HepG2 (cell line): ENCODE measurements around the gene RBFOX1. TPM values are rescaled to one million over a fixed set of nuclear protein-coding genes. Genes with fewer than 3 reads are reported as not detected.

Source experiments
- ATAC-seq: fragments of 200-7000 bp; cut with Tn5 transposase; 3 replicates; pipeline ENCODE4 v1.9.1; 2020; ENCODE audit warnings: mild to moderate bottlenecking, moderate library complexity
- BruUV-seq: library from RNA; stranded (reverse); fragments of 400-500 nt; replicated peaks from 2 replicates; lab custom pipeline; 2021; lab: Mats Ljungman, UMichigan
- CTCF ChIA-PET: fragments of 300-600 bp; formaldehyde crosslinking; extraction: SDS; loops from one replicate; lab custom pipeline; 2021; ENCODE audit warnings: low total read pairs, inconsistent platforms, low intra/inter-chr PET ratio; lab: Yijun Ruan, JAX
- POLR2A ChIA-PET: fragments of 350-600 bp; sonication (Branson Sonifier 250); formaldehyde crosslinking; loops from one replicate; lab custom pipeline; 2020; ENCODE audit warnings: antibody characterized with exemption, inconsistent platforms; lab: Yijun Ruan, JAX
- DNase-seq: peaks from one replicate; pipeline ENCODE4 v3.0.0-alpha.2; 2015; ENCODE audit warnings: low spot score
- FAIRE-seq: peaks from 3 replicates; lab custom pipeline; 2011; peaks lifted over from hg19 to GRCh38; lab: Jason Lieb, UNC
- H2AFZ ChIP-seq: one replicate; pipeline ENCODE4 v1.6.1; 2011; ENCODE audit warnings: low read length, inconsistent platforms
- H3K27ac ChIP-seq: fragments of 300-600 bp; 3 replicates; pipeline ENCODE4 v1.8.0; 2011; ENCODE audit warnings: mixed run types, mild to moderate bottlenecking, mixed read lengths, low read length, inconsistent platforms; ENCODE audit not compliant: insufficient read depth; ENCODE audit errors: extremely low read length
- H3K27me3 ChIP-seq, 2 experiments: fragments of 200-600 bp in 1 of 2; 2 replicates in 1 of 2; 3 replicates in 1 of 2; pipeline versions ENCODE4 v1.6.0 to v1.8.0; 2011; ENCODE audit warnings: low read length in 2 of 2, mild to moderate bottlenecking in 2 of 2, moderate library complexity in 2 of 2, inconsistent platforms in 1 of 2; ENCODE audit not compliant: insufficient read depth in 2 of 2, control insufficient read depth in 1 of 2
- H3K36me3 ChIP-seq, 2 experiments: fragments of 200-600 bp in 1 of 2; replicated peaks in 1 of 2; 2 replicates in 1 of 2; 3 replicates in 1 of 2; pipeline versions ENCODE4 v1.5.1 to v1.8.0; 2011; ENCODE audit warnings: low read length in 2 of 2, inconsistent platforms in 1 of 2; ENCODE audit not compliant: insufficient read depth in 2 of 2, control insufficient read depth in 1 of 2
- H3K4me1 ChIP-seq: 2 replicates; pipeline ENCODE4 v1.5.1; 2012; ENCODE audit warnings: low read length, inconsistent platforms; ENCODE audit not compliant: insufficient read depth
- H3K4me2 ChIP-seq: 2 replicates; pipeline ENCODE4 v1.6.0; 2011; ENCODE audit warnings: low read depth, low read length, inconsistent platforms
- H3K4me3 ChIP-seq, 3 experiments: fragments of 200-600 bp in 1 of 3; sonication (generic), shearing (Covaris generic) in 1 of 3; replicated peaks in 1 of 3; 2 replicates each; pipeline ENCODE4 v1.5.1; 2011 to 2016; ENCODE audit warnings: low read length in 3 of 3, inconsistent platforms in 2 of 3, low read depth in 2 of 3, mild to moderate bottlenecking in 2 of 3, control low read depth in 1 of 3, mixed read lengths in 1 of 3; ENCODE audit not compliant: insufficient read depth in 1 of 3
- H3K79me2 ChIP-seq: one replicate; pipeline ENCODE4 v1.6.1; 2011; ENCODE audit warnings: low read length, inconsistent platforms; ENCODE audit not compliant: insufficient read depth
- H3K9ac ChIP-seq: 2 replicates; pipeline ENCODE4 v1.6.0; 2011; ENCODE audit warnings: mild to moderate bottlenecking, low read depth, low read length, inconsistent platforms; ENCODE audit not compliant: insufficient read depth
- H3K9me3 ChIP-seq: 2 replicates; pipeline ENCODE4 v1.5.1; 2012; ENCODE audit warnings: mild to moderate bottlenecking, low read length
- H4K20me1 ChIP-seq: 2 replicates; pipeline ENCODE4 v1.6.0; 2011; ENCODE audit warnings: inconsistent platforms, mild to moderate bottlenecking, low read length, moderate library complexity; ENCODE audit not compliant: insufficient read depth
- ZEB1 ChIP-seq: IDR thresholded peaks from 2 replicates; pipeline ENCODE4 v1.6.1; 2012; ENCODE audit warnings: mild to moderate bottlenecking, low read depth, inconsistent platforms; ENCODE audit not compliant: insufficient replicate concordance
- ZNF569 ChIP-seq: sonication (generic); formaldehyde crosslinking; IDR thresholded peaks from 2 replicates; pipeline ENCODE4 v1.5.0; 2020; ENCODE audit warnings: mild to moderate bottlenecking, missing genetic modification reagents, moderate library complexity, borderline replicate concordance
- ZNF761 ChIP-seq: sonication (generic); formaldehyde crosslinking; conservative IDR thresholded peaks from 2 replicates; pipeline ENCODE4 v1.4.0; 2020; ENCODE audit warnings: mild to moderate bottlenecking, missing genetic modification reagents
- WGBS: methylation state at CpG from one replicate; pipeline ENCODE4 v1.1.6; 2017; ENCODE audit warnings: low lambda C conversion rate; 5-methylcytosine and 5-hydroxymethylcytosine counted together
- in situ Hi-C: cut with HindIII; loops from 2 replicates; pipeline ENCODE4 v1.10.0; 2017; ENCODE audit warnings: low pct_unique_long_range_greater_than_20kb; ENCODE audit not compliant: extremely low pct_ligation_motif_present
- intact Hi-C: fragments of 100-400 bp; cut with micrococcal nuclease; formaldehyde crosslinking; loops from one replicate; pipeline ENCODE4 v1.10.0; 2022; ENCODE audit not compliant: unreplicated experiment
- polyA plus RNA-seq, 8 experiments: library from polyadenylated mRNA; depleted of rRNA in 3 of 8; stranded (reverse) in 7 of 8; unstranded in 1 of 8; fragments of >200 nt; fragmentation: Illumina TruSeq in 4 of 8; extraction: Trizol in 4 of 8; gene quantifications; 2 replicates each; pipeline versions ENCODE4 v1.2.1 to v1.2.3, GENCODE V29; 2011 to 2016; ENCODE audit warnings: low read depth in 4 of 8, missing spikeins in 1 of 8, mixed read lengths in 1 of 8; ENCODE audit not compliant: insufficient read depth in 1 of 8
- total RNA-seq, 5 experiments: library from RNA; depleted of rRNA; stranded (reverse); fragments of >200 nt; fragmentation: Illumina TruSeq; extraction: Trizol; gene quantifications; 2 replicates each; pipeline ENCODE4 v1.2.3, GENCODE V29; 2016; ENCODE audit warnings: low read depth in 1 of 5
- TF ChIP-seq, protein P1 (sequence below): sonication (generic); formaldehyde crosslinking; IDR thresholded peaks from 2 replicates; pipeline ENCODE4 v1.8.0; 2022; ENCODE audit warnings: low read depth, missing genetic modification reagents

The RBFOX1 gene
- total and polyA plus RNA-seq, 2 of the 13 experiments (the other 11 are each of a cell fraction or from before 2014, with no cell fraction given), result not detected

DNA sequence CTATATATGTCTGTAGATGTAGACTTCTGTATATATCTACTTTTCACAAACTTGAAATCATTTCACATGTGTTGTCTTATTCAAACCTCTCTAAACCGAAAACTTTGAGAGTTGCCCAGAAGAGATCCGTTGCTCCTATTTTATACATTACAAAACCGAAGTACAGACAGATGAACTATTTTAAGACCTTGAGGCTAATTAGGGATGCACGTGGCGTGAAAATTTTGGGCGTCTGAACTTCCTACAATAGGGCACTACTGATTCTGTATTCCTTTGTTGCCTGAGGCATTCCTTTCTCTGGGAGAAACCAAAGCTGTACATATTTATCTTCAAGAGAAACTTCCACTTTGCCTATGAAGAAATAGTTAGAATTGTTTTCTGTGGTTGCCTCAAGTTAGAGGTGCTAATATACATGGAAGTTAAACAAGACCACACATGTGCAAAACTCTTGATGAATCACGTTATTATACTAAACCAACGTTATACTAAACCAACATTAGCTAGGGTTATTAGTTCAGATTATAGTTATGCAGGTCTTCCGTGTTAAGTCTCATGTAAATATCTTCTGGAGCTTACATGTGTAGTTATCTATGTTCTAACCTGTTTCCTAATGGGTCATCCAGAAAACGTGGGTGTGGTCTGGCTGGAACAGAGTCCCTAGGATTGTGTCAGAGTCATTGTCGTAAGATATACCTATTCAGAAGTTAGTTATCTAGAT, 111.2 kb downstream of the RBFOX1 start (continued):
- no peak for TF ChIP-seq ZNF761 (CRISPR knock-in tag)
- TF ChIP-seq, all 625 proteins: peak for 0

DNA sequence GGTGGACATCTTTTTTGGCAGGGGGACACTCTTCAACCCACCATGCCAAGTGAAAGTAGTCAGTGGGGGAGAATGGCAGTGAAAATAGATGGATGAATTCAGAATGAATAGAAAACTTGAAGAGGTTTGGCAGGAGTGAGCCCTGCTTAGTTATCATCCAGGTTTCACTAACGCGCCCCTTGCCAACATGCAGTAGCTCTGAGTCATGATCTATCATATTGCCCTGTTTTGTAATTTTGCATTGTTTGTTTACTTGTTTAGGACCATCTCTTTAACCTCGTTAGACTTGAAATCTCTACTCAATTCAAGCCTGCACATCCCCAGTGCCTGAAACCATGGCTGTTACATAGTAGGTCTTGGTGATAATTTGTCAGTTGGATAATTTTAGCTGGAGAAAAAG, 116.7 kb downstream of the RBFOX1 start:
- no peak overlapping the region for H3K4me2 ChIP-seq
- CTCF ChIA-PET, result no interaction called here
- no peak overlapping the region for H3K27ac ChIP-seq
- peaks cover 17% of the 10 kb centered on the region for H3K9me3 ChIP-seq
- no peak for FAIRE-seq
- no peak for ATAC-seq
- H3K36me3 ChIP-seq, result no peaks in the 10 kb centered on the region
- no peaks in the 10 kb centered on the region for H4K20me1 ChIP-seq
- POLR2A ChIA-PET, result no interaction called here
- H3K4me3 ChIP-seq, result no peak overlapping the region
- intact Hi-C loops, result no loop called here
- no TSS peak for BruUV-seq
- no peaks in the 10 kb centered on the region for H3K79me2 ChIP-seq
- H3K9ac ChIP-seq, result no peak overlapping the region
- no peaks in the 10 kb centered on the region for H3K27me3 ChIP-seq
- in situ Hi-C loops, result no loop called here
- H2AFZ ChIP-seq, result no peak overlapping the region
- WGBS, result 39% methylated on average over 3 of the region's 3 CpGs
- DNase-seq, result no peak
- no peak for TF ChIP-seq ZEB1
- TF ChIP-seq ZNF569 (CRISPR knock-in tag), result no peak
- TF ChIP-seq, protein P1, sequence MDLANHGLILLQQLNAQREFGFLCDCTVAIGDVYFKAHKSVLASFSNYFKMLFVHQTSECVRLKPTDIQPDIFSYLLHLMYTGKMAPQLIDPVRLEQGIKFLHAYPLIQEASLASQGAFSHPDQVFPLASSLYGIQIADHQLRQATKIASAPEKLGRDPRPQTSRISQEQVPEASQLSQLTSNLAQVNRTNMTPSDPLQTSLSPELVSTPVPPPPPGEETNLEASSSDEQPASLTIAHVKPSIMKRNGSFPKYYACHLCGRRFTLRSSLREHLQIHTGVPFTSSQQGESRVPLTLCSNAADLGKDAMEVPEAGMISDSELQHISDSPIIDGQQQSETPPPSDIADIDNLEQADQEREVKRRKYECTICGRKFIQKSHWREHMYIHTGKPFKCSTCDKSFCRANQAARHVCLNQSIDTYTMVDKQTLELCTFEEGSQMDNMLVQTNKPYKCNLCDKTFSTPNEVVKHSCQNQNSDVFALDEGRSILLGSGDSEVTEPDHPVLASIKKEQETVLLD (CRISPR knock-in tag), result no peak
- H3K4me1 ChIP-seq, result no peaks in the 10 kb centered on the region
